ENCODE results near the gene AKAIN1. TPM values are rescaled to one million over a fixed set of nuclear protein-coding genes. Genes with fewer than 3 reads are reported as not detected.

AKAIN1 gene
- total RNA-seq, 1 experiment from 2014 or later = not detected

GRCh38 chr18:5162111-5162510, 34.9 kb downstream of the AKAIN1 start:
- intact Hi-C loops (cut with micrococcal nuclease) = no loop called here
- TF ChIP-seq CBX3 (IDR thresholded peaks at IDR 0.05; ENCODE audit: low read depth) (no peak), JUND (IDR thresholded peaks at IDR 0.05) (no peak), CEBPB (IDR thresholded peaks at IDR 0.05; ENCODE audit: low read depth) (no peak), EZH2 (IDR thresholded peaks at IDR 0.05) (no peak), YY1 (IDR thresholded peaks at IDR 0.05; ENCODE audit: extremely low read depth, insufficient replicate concordance, low read depth, low read length) (no peak)
- no peak for DNase-seq (ENCODE audit: low read depth, low spot score)
- no peaks in the 10 kb centered on the region for H4K20me1 ChIP-seq (ENCODE audit: insufficient read depth)
- H3K9ac ChIP-seq (ENCODE audit: low read length) = no peak overlapping the region
- ChIA-PET CTCF (no interaction called here), RAD21 (ENCODE audit: low non-redundant PET in 1 of 2, low total read pairs in 2 of 2, uncharacterized antibody in 2 of 2, unreplicated experiment in 2 of 2) (no interaction called here), POLR2A (no interaction called here)
- H3K9me3 ChIP-seq (ENCODE audit: control insufficient read depth in 1 of 2, insufficient read depth in 1 of 2, low read depth in 1 of 2, low read length in 2 of 2) = peaks cover 11 to 27% of the 10 kb centered on the region in 2 experiments; a peak in 2 of 4 replicates
- H3K79me2 ChIP-seq (ENCODE audit: insufficient read depth, low read length) = no peaks in the 10 kb centered on the region
- no peaks in the 10 kb centered on the region for H3K36me3 ChIP-seq (ENCODE audit: control insufficient read depth in 1 of 2, insufficient read depth in 2 of 2, low read length in 2 of 2)
- no peak overlapping the region for H3K27ac ChIP-seq (ENCODE audit: low read depth, low read length)
- H3K4me1 ChIP-seq (ENCODE audit: control insufficient read depth in 1 of 2, insufficient read depth in 2 of 2, low read length in 2 of 2) = no peaks in the 10 kb centered on the region
- BruUV-seq (replicated peaks) = no TSS peak
- H3K27me3 ChIP-seq (ENCODE audit: insufficient read depth, low read length) = no peaks in the 10 kb centered on the region
- H3K4me3 ChIP-seq (replicated peaks in 1 of 2; ENCODE audit: low read depth in 1 of 2, low read length in 2 of 2) = no peak overlapping the region
- no peak overlapping the region for H3K4me2 ChIP-seq (ENCODE audit: low read length)
- no peak for ATAC-seq
- H2AFZ ChIP-seq (ENCODE audit: low read depth, low read length, poor library complexity, severe bottlenecking) = no peak overlapping the region
- no peaks in the 10 kb centered on the region for H3K9me2 ChIP-seq (ENCODE audit: insufficient read depth)

- POLR2A ChIA-PET = no interaction called here
These were observed 38.0 kb downstream of the AKAIN1 start for GRCh38 chr18:5159080-5159479.

More at GRCh38 chr18:5159080-5159479, 38.0 kb downstream of the AKAIN1 start:
- ATAC-seq = no peak
- Histone ChIP-seq H3K9me3 (ENCODE audit: control insufficient read depth in 1 of 2, insufficient read depth in 1 of 2, low read depth in 1 of 2, low read length in 2 of 2) (peaks cover 11 to 21% of the 10 kb centered on the region in 2 experiments; a peak in 2 of 4 replicates), H2AFZ (ENCODE audit: low read depth, low read length, poor library complexity, severe bottlenecking) (no peak overlapping the region), H4K20me1 (ENCODE audit: insufficient read depth) (no peaks in the 10 kb centered on the region), H3K9ac (ENCODE audit: low read length) (no peak overlapping the region), H3K27ac (ENCODE audit: low read depth, low read length) (no peak overlapping the region), H3K79me2 (ENCODE audit: insufficient read depth, low read length) (no peaks in the 10 kb centered on the region), H3K4me2 (ENCODE audit: low read length) (no peak overlapping the region), H3K4me3 (replicated peaks in 1 of 2; ENCODE audit: low read depth in 1 of 2, low read length in 2 of 2) (no peak overlapping the region), H3K4me1 (ENCODE audit: control insufficient read depth in 1 of 2, insufficient read depth in 2 of 2, low read length in 2 of 2) (no peaks in the 10 kb centered on the region), H3K36me3 (ENCODE audit: control insufficient read depth in 1 of 2, insufficient read depth in 2 of 2, low read length in 2 of 2) (no peaks in the 10 kb centered on the region), H3K27me3 (ENCODE audit: insufficient read depth, low read length) (no peaks in the 10 kb centered on the region), H3K9me2 (ENCODE audit: insufficient read depth) (no peaks in the 10 kb centered on the region)
- TF ChIP-seq POLR2A (IDR thresholded peaks at IDR 0.05; ENCODE audit: borderline replicate concordance, extremely low read depth, insufficient read depth, insufficient read length) (no peak), EGR1 (IDR thresholded peaks at IDR 0.05; ENCODE audit: low read depth) (no peak), POLR2AphosphoS5 (IDR thresholded peaks at IDR 0.05; ENCODE audit: low read depth, low read length) (no peak), SIN3A (IDR thresholded peaks at IDR 0.05; ENCODE audit: low read depth) (no peak), ZNF274 (IDR thresholded peaks at IDR 0.05; ENCODE audit: low read depth, low read length) (no peak), EZH2 (IDR thresholded peaks at IDR 0.05) (no peak), RAD21 (IDR thresholded peaks at IDR 0.05; ENCODE audit: low read depth) (no peak), ATF3 (IDR thresholded peaks at IDR 0.05) (no peak), TCF7L2 (IDR thresholded peaks at IDR 0.05; ENCODE audit: borderline replicate concordance, extremely low read depth, insufficient read depth, insufficient read length) (no peak), ZFX (IDR thresholded peaks at IDR 0.05) (no peak), REST (IDR thresholded peaks at IDR 0.05; ENCODE audit: low read depth) (no peak)
- TF ChIP-seq, protein P1, sequence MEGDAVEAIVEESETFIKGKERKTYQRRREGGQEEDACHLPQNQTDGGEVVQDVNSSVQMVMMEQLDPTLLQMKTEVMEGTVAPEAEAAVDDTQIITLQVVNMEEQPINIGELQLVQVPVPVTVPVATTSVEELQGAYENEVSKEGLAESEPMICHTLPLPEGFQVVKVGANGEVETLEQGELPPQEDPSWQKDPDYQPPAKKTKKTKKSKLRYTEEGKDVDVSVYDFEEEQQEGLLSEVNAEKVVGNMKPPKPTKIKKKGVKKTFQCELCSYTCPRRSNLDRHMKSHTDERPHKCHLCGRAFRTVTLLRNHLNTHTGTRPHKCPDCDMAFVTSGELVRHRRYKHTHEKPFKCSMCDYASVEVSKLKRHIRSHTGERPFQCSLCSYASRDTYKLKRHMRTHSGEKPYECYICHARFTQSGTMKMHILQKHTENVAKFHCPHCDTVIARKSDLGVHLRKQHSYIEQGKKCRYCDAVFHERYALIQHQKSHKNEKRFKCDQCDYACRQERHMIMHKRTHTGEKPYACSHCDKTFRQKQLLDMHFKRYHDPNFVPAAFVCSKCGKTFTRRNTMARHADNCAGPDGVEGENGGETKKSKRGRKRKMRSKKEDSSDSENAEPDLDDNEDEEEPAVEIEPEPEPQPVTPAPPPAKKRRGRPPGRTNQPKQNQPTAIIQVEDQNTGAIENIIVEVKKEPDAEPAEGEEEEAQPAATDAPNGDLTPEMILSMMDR (IDR thresholded peaks at IDR 0.05 in 2 of 3, conservative IDR thresholded peaks at IDR 0.05 in 1 of 3; ENCODE audit: borderline replicate concordance in 1 of 3, insufficient read depth in 1 of 3, low read depth in 2 of 3, low read length in 2 of 3) = no peak
- CTCF ChIA-PET = no interaction called here
- no peak for DNase-seq (ENCODE audit: low read depth, low spot score)
- BruUV-seq (replicated peaks) = no TSS peak
- RAD21 ChIA-PET (ENCODE audit: low non-redundant PET in 1 of 2, low total read pairs in 2 of 2, uncharacterized antibody in 2 of 2, unreplicated experiment in 2 of 2) = no interaction called here
- intact Hi-C loops (cut with micrococcal nuclease) = no loop called here
